D721Med (cell line): Measurements from ENCODE around the gene C14orf132.

Source experiments
- DNase-seq: peaks from one replicate; pipeline ENCODE4 v3.0.0; 2011; ENCODE audit warnings: low spot score; ENCODE audit not compliant: insufficient read length
- FAIRE-seq: peaks from 2 replicates; lab custom pipeline; 2011; peaks lifted over from hg19 to GRCh38; lab: Jason Lieb, UNC
- TF ChIP-seq, protein P1 (sequence below): IDR thresholded peaks from 2 replicates; pipeline ENCODE4 v1.5.1; 2012; ENCODE audit warnings: mild to moderate bottlenecking, control low read depth; ENCODE audit not compliant: insufficient read depth; ENCODE audit errors: missing control alignments

Gene C14orf132

DNA sequence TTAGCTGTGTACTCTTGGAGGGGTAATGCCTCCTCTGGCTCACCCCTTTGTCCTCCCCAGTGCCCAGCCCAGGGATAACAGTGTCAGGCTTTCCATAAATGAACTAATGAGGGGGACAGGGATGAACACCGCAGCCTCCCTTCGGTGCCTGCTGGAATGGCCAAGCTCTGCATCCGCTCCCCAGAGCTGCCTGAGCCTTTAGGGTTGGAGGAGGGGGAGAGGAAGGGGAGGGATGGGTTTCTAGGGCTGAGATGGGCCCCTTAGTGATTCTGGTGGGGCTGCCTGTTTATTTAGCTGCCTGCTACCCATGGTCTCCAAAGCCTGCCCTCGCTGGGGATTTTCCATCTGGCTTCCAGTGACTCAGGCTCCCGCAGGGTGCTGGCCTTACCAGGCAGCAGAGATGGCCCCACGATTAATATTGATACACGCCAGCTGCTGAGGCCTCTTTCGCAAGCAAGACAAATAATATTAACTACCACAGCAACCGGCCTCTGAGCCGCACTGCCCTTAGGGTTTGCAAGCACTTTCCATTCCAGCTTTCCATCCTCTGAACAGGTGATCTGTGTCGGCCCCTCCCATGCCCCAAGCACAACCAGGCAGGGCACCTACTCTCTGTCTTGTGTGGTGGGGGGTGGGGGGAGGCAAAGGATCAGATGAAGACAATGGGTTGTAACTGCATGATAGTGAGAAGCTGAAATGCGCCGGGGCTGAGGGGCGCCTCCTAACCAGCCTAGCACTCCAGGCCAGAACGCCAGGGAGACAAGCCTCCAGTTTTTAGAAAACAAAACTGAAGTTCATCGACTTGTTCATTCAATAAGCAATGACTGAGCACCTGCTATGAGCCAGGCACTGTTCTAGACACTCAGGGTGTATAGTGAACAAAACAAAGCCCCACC is 56.7 kb downstream of the C14orf132 start:
- FAIRE-seq (no peak), DNase-seq (no peak)
- TF ChIP-seq, protein P1, sequence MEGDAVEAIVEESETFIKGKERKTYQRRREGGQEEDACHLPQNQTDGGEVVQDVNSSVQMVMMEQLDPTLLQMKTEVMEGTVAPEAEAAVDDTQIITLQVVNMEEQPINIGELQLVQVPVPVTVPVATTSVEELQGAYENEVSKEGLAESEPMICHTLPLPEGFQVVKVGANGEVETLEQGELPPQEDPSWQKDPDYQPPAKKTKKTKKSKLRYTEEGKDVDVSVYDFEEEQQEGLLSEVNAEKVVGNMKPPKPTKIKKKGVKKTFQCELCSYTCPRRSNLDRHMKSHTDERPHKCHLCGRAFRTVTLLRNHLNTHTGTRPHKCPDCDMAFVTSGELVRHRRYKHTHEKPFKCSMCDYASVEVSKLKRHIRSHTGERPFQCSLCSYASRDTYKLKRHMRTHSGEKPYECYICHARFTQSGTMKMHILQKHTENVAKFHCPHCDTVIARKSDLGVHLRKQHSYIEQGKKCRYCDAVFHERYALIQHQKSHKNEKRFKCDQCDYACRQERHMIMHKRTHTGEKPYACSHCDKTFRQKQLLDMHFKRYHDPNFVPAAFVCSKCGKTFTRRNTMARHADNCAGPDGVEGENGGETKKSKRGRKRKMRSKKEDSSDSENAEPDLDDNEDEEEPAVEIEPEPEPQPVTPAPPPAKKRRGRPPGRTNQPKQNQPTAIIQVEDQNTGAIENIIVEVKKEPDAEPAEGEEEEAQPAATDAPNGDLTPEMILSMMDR = no peak

DNA sequence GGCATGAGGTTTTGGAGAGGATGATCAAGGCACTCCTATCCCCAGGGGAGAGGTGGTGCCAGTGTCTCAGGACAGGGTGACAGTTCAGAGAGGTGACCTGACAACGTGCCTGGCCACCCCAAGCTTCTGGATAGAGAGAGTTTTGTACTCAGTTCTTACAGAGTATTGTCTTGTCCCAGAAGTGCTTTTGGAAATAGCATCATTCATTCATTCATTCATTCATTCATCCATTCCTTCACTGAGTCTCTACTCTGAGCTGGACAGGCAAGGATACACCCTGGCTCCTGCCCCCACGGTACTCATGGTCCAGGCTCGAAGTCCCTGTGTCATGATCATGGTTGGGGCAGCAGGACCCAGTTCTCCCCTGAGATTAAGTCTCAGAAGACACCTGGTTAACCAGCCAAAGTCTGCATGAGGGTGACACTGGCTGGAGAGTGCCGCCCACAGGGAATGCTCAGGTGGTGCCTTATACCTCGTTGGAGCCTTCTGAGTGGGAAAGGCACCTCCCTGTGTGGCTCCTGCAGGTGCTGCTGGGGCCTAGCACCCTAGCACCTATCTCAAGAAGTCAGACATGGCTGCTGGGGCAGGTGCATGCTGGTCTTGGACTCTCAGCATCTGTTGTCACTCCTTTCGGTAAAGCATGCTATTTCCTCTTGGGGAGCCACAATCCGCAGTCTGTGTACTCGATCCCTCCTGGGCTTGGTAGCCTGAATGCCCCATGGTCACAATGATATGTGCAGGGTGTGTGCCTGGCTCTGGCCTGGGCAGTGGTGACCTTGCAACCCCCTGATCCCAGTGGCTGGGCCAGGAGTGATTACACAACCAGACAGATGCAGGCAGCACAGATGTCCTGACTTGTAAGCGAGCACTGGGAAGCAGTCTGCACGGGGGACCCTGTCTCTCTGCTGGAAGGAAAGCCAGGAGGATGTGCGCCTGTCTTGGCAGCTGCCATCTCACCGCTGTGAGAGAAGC is 57.8 kb downstream of the C14orf132 start:
- TF ChIP-seq, protein P1 = no peak
- no peak for DNase-seq
- FAIRE-seq = no peak

DNA sequence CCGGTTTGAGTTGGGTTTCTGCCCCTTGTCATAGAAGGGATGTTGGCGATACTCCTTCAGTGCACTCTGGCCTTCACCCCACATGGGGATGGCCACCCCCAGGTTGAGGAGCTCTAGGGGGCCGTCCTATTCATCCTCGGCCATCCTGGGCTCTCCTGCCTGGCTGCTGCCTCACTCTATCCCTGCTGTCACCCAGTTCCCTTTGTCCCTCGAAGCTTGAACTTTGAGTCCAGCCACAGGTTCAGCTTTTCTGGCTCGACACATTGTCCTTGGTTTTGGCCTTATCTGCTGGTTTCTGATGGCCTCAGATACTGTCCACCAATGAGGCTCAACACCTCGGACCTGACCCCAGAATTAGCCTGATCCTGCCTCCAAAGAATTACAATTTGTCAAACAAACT is 58.6 kb downstream of the C14orf132 start:
- TF ChIP-seq, protein P1 = no peak
- DNase-seq (no peak), FAIRE-seq (no peak)

DNA sequence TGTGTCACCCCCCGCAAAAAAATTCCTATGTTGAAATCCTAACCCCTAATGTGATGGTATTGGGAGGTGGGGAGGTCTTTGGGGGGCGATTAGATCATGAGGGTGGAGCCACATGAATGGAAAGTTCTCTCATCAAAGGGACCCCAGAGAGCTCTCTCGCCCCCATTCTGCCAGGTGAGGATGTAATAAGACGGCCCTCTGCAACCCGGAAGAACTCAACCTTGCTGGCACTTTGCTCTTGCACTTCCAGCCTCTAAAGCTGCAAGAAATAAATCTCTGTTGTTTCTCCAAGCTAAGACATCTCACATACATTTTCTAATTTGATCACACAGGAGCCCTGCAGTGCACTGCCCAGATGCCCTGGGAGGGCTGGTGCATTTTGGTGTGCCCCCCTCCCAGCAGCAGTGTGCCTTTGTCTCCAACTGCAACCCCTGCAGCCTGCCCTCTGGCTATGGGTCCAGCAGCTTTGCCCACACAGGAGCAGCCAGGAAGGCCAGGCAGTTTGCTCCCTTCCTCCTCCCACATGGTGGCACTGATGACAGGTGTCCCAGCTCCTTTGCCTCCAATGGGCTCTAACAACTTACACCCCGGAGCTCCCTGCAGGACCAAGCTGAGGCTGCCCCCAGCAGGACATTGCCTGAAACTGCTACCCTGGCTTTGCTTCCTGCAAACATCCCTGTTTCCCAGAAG is 59.3 kb downstream of the C14orf132 start:
- peak; percentile 46 for FAIRE-seq
- TF ChIP-seq, protein P1 = peak; percentile 92
- peak; percentile 63 for DNase-seq

DNA sequence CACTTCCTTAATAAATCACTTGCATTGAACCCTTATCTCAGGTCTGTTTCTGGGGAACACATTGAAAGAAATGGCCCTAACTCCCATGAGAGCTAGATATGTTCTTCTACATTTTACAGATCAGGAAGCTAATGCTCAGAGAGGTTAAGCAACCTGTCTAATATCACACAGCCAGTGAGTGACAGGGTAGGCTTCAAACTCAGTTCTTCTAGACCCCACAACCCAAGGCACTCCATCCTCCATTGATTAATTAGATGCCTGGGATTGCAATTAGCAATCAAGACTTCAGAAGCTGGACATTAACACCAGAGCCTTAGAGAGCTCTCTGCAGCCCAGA is 59.8 kb downstream of the C14orf132 start:
- FAIRE-seq = no peak
- TF ChIP-seq, protein P1 = no peak

DNA sequence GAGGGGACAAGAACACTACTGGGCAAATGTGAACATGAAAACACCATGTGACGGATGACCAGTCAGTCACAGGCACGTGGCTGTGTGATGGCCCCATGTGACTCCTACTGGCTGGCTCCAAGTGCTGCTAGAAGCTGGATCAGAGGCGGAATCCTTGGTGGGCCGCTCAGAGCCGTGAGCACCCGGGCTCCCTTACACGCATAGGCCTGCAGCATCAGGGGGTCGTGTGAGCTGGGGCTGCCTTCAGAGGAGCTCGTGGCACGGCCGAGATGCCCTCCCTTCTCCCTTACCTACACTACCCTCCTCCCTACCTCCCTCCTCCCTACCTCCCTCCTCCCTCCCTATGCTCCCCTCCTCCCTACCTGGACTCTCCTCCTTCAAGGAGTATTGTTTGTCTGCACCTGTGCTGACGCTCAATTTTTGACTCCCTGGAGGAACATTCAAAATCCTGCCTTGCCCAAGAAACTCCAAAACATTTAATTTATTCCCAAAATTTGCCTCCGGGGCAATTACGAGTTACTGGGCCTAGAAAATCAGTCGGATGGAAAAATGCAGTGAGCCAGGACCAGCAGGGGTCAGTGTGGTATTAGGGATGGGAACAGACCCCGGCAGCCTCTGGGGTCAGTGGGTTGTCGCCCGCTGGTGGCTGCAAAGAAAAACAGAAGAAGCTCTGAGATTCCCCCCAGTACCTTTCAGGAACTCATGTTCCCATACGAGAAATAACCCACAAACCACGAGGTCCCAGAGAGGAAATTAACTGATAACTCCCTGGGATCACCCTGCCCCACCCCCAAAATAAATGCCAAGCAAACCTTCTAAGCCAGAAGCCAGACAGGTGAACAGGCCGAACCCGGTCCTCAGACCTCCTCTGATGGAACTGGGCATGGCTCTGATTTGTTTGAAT is 61.3 kb downstream of the C14orf132 start:
- TF ChIP-seq, protein P1 = peak; percentile 97
- no peak for DNase-seq
- FAIRE-seq = no peak

More for the DNA sequence above, 59.8 kb downstream of the C14orf132 start:
- no peak for DNase-seq
